OCI-M2 (cell line): ENCODE results near the gene C19orf12.
A peak's percentile ranks its signal among the peaks of the same experiment; 100 is the strongest.

Source experiments
- DNase-seq: peaks from one replicate; lab custom pipeline; 2025; ENCODE audit not compliant: unreplicated experiment; lab: John Stamatoyannopoulos, UW

The C19orf12 gene

DNA sequence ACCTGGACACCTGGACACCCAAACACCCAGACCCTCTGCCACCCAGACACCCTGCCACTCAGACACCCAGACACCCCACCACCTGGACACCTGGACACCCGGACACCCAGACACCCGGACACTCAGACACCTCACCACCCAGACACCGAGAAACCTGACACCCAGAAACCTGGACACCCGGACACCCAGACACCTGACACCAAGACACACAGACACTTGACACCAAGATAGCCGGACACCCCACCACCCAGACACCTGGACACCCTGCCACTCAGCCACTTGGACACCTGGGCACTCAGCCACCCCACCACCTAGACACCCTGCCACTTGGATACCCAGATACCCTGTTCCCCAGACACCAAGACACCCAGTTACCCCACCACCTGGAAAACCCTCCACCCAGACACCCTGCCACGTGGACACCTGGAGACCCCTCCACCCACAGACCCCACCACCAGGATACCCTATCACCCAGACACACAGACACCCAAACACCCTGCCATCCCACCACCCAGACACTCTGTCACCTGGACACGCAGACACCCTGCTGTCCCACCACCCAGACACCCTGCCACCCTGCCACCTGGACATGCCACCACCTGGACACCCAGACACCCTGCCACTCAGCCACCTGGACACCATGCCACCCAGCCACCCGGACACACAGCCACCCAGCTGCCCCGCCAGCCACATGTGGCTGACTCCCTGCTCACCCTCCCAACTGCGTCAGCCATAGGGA, 17.4 kb downstream of the C19orf12 start:
- DNase-seq: no peak

DNA sequence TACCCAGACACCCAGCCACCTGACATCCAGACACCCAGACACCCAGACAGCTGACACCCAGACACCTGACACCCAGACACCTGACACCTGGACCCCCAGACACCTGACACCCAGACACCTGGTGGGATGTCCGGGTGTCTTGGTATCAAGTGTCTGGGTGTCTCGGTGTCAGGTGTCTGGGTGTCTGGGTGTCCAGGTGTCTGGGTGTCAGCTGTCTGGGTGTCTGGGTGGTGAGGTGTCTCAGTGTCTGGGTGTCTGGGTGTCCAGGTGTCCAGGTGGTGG, 18.6 kb downstream of the C19orf12 start:
- DNase-seq: no peak

DNA sequence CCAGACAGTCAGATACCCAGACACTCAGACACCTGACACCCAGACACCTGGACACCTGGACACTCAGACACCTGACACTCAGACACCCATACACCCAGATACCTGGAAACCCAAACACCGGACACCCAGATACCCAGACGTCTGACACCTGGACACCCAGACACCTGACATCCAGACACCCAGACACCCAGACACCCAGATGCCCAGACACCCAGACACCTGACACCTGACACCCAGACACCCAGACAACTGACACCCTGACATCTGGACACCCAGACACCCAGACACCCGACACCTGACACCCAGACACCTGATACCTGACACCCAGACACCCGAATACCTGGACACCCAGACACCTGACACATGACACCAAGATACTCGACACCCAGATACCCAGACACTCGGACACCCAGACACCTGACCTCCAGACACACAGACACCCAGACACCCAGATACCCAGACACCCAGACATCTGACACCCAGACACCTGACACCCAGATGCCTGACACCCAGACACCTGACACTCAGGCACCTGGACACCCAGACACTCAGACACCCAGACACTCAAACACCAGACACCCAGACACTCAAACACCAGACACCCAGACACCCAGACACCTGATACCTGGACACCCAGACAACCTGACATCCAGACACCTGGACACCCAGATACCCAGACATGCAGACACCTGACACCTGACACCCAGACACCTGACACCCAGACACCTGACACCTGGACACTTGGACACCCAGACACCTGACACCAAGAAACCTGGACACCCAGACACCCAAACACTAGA, 19.1 kb downstream of the C19orf12 start:
- DNase-seq: no peak

DNA sequence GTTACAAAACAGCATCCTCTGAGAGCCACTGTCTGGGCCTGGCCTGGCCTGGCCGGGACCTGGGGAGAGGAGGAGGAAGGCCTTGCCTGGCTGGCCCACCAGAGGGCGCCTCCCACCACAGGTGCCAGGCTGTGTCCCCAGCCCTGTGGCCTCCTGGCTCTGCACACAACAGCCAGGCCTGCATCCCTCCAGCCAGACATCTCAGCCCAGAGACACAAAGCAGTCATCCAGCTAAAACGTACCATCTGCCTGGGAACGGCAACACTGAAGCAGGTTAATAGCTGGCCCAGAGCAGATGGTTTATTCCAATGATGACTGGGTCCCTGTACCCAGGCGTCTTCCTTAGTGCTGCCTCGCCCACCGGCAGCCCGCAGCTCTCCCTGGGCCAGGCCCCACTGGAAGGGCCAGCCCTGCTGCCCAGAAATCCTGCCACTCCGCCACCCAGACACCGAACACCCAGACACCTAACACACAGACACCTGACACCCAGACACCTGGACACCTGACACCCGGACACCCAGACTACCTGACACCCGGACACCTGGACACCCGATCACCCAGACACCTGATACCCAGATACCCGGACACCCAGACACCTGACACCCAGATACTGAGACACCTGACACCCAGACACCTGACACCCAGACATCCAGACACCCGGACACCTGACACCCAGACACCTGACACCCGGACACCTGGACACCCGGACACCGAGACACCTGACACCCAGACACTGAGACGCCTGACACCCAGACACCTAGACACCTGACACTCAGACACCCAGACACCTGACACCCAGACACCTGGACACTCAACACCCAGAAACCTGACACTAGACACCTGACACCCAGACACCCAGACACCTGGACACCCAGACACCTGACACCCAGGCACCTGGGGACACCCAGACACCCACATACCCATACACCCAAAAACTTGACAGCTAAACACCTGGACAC, 20.1 kb downstream of the C19orf12 start:
- peak; percentile 89 for DNase-seq

DNA sequence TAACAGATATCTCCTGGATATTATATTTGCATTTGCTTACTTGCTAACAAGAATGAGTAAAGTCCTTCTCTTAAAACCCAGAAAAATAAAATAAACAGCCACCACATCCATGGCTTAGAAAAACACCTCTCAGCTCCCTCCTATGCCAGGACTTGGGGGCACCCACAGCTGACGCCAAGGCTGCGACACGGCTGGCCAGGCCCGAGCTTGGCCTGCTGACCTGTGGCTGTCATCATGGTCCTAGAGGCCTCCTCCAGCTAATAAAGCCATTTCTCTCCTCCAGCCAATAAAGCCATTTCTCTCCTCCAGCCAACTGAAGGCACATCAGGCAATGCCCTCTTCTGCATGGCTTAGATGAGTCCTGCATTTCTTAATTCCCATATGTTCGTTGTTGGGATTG, 20.9 kb downstream of the C19orf12 start:
- DNase-seq: no peak

DNA sequence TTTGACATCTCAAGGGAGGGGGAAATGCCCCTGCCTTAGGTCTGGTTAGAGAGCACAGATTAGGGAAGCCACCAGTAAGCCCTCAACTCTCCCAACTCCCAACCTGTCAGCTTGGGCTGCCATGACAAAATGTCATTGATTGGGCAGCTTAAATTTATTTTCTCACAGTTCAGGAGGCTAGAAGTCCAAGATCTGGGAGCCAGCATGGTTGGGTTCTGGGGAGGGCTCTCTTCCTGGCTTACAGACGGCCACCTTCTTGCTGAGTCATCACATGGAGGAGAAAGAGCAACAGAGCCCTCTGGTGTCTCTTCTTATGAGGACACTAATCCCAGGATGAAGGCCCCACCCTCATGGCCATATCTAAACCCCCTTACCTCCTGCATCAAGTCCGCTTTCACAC, 24.2 kb downstream of the C19orf12 start:
- DNase-seq: peak; percentile 92

DNA sequence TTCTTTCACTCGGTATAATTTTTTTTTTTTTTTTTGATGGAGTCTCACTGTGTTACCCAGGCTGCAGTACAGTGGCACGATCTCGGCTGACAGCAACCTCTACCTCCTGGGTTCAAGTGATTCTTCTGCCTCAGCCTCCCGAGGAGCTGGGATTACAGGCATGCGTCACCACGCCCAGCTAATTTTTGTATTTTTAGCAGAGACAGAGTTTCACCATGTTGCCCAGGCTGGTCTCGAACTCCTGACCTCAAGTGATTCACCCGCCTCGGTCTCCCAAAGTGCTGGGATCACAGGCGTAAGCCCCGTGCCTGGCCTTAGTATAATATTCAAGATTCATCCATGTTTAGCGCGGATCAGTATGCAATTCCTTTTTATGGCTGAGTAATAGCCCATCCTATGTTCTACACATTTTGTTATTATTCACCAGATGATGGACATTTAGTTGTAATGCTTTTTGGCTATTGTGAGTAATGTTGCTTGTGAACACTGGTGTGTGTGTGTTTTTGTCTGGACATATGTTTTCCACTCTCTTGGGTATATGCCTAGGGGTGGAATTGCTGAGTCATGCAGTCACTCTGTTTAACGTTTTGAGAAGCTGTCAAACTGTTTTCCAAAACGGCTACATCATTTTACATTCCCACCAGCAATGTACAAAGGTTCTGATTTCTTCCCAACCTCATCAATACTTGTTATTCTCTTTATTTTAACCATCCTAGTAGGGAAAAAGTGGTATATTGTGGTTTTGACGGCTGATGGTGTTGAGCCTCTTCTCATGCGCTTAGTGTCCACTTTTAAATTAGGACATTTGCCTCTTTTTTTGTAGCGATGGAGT, 26.9 kb downstream of the C19orf12 start:
- DNase-seq: no peak

DNA sequence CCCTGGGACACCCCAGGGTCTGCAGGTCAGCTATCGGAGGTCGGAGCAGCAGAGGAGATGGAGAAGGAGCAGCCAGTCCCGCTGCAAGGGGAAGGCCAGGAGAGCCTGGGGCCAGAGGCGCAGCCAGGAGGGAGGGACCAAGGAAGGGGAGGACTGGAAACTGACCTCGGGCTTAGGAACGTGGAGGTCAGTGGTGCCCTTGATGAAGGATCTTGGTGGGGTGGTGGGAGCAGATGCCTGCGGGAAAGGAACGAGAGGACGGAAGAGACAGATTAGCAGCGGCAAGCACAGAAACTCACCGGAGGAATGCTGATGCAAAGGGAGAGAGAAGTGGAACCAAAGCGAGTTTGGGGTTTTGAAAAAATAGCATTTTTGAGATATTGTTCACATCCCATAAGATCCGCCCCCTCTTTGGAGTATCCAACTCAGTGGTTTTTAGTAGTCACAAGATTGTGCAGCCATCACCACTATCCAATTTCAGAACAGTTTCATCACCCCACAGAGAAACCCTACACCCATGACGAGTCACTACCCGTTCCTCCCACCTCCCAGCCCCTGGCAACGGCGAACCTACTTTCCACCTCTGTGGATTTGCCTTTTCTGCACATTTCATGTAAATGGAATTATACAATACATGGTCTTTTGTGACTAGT, 27.7 kb downstream of the C19orf12 start:
- no peak for DNase-seq

DNA sequence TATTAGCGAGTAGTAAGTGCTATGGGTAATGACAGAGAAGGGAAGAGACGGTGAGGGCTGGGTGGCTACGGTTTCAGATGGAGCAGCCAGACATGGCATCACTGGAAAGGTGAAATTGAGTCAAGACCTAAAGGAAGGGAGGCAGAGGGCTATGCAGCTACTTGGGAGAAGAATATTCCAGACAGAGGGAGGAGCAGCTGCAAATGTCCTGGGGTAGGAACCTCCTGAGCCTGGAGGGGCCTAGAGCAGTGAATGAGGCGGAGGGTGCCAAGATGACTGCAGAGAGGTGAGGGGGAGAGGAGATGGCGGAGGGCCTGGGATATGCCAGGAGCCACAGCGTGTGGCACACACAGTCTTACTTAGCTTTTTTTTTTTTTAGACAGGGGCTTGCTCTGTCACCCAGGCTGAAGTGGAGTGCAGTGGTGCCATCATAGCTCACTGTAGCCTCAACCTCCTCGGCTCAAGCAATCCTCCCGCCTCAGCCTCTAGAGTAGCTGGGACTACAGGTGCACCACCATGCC, 28.7 kb downstream of the C19orf12 start:
- no peak for DNase-seq

DNA sequence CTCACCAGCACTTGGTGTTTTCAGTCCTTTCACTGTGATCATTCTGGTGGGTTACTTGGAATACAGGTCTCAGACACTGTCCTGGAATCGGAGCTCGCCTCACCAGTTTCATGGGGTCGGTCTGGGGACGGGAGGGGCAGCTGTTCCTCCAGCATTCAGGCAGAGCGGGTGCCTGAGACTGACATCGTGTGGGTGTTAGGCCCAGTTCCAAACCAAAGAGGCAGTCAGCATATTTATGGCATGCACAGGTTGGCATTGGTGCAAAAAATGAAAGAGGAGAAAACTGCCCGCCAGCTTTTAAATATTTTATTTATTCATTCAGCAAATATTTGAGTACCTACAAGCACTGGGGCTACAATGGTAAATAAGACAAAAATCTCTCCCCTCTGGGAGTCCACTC, 29.7 kb downstream of the C19orf12 start:
- no peak for DNase-seq

DNA sequence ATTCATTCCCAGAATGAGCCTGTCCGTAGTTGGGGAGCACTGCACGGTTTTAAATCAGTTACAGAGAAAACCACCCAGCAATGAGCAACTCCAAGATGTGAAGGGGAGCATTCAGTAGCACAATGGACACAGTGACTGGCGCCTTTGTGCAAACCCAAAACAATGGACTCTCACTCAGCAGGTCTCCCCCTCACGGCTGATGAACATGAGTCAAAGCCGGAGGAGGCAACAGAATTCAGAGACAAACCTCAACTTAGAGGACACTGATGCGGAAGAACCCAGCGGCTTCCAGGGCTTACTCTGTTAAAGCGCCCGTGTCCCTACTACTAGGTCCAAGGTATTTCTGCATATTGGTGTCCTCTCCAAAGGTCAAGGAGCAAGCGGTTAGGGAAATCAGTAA, 32.1 kb downstream of the C19orf12 start:
- no peak for DNase-seq

DNA sequence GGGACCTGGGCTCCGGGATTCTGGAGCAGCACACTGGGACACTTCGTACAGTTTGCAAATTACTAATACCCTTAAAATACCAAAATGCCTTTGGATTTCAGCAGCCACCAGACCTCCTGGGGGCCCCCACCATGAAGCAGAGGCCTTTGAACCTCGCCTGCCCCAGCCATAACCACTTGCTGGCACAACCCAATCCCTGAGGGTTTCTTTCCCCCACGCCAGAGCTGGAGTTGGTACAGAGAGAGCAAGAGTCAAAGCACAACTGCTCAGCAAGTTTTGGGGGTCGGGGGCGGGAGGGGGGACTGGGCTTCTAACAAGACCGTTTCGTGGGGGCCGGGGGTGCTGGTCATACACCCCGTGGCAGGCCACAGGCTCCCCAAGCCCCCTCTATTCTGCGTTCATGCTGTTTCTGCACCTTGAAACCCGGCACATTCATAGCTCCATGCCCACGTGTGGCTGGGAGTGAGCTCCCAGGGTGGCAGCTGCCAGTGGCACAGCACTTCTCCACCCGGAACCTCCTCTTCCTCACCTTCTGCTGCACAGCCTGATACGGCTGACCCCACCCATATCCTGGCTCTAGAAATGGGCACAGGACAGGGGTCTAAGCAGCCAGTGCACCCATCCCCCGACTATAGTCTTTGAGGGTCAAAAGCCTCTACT, 32.7 kb downstream of the C19orf12 start:
- DNase-seq: no peak

DNA sequence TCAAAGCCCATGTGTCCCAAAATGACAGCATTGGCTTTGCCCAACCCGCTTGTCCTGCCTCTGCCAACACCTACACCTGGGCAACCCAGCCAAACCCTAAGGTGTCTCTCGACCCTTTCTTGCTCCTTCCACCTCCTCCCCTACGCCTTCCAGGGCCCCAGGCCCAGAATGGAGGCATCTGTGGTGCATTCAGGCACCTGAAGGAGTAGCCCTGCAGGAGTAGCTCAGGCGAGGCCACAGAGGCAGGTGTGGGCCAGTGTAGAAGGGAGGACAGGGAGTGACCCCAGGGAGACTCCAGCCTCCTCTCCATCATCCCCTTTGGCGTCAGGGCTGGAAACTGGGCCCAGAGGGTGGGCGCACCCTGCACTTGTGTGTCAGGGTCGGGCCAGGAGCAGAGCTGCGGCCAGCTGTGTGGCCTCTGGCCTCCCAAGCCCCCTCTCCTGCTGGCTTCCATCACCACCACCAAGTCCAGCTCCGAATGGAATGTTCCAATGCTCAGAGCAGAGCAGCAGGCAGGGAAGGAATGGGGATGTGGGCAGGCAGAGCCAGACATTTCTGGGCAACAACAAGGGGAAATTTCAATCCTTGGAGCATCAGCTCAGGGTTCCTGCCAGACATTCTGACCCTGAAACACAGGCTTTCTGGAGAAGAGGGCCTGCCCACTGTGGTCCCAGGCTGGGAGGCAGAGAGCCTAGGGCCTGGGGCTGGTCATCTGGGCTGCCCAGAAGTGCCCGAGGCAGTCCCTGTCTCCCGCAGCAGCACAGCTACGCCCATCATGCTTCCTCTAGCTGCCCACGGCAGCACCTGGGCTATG, 33.4 kb downstream of the C19orf12 start:
- DNase-seq: no peak

DNA sequence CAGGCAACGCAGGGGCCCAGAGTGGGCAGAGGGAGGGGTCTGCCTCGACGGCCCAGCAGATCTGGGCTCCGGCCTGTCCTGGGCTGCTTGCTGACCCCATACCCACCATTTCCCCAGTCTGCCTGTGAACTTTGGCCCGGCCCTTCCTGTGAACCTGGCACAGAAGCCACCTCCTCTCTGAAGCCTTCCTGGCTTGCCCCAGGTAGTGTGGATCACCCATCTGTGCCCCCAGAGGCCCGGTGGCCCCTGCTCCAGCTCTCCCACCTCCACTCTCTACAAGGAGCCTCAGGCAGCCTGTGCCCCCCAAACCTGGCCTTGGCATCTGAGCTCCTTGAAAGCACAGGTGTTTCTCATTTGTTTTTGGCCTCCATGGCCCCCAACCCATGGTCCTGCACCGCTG, 34.1 kb downstream of the C19orf12 start:
- DNase-seq: no peak

DNA sequence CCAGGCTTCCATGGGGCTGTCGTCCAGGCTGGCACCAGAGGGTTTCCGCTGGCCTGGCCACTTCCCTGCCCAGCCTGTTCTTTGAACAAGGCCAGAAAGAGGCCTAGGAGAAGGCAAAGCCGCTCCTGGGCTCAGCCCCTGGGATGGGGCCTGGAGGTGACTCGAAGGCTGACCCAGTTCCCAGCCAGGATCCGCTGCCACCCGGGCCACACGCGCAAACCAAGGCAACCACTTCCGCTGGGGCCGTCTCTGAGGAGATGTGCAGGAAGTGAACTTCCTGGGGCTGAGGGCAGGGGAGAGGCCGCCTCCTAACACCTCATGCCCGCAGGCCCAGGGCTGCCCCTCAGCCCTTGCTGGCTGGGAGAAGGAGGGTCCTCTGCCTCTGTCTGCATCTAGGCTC, 34.6 kb downstream of the C19orf12 start:
- DNase-seq: no peak

DNA sequence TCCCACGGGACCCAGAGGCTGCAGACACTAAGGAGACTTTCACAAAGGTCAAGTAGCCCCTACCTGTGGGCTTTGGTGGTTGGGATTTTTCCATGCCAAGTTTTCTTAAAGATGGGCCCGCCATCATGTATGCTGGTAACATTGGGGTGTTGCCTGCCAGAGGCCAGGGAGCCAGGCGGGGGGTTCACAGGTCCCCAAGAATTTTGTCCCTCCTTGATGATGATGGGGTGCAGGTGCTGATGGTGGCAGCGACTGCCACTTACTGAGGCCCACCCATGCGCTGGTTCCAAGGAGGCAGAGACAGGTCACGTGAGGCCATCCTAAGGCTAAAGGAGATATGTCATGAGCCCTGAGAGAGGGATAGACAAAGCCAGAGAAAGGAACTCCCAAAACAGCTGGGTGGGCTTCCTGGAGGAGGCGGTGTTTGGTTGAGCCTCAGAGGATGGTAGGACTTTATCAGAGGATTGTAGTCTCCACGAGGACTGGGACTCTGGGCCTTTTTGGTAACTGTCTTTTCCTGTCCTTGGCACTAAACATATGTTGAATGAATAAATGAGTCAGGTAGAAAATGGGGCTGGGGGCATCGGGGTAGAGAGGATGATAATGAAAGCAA, 35.4 kb downstream of the C19orf12 start:
- DNase-seq: no peak

DNA sequence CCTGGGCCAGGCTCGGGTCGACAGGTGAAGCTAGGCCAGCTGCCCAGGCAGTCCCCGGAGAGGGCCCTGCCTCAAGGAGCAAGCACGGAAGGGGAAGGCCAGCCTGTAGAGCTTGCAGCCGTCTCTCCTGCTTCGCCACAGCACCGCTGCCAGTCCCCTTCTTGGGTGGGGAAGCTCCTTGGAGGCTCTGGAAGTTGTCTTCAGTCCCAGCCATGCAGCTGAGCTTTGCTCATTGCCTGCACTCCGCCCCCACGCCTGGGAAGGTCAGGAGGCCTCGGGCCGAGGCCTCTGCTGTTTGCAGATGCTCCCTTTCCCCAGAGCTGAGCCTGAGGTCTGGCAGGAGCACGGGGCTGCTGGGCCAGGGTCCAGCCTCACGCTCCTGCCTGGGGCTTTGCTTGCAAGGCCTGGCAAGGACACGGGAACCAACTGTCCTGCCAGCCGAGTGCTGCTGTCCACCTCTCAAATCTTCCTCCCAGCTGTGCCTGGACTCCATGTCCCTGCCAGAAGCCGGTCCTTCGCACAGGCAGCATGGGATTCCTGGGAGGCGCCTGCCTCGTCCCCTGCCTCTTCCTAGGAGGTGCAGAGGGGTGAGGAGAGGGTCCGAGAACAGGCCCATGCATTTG, 36.5 kb downstream of the C19orf12 start:
- no peak for DNase-seq
